Stomach (tissue), 4 donors: ENCODE results near the gene RHBDD2.

Experiments
- POLR2A ChIP-seq, 4 donors: fragments of 450-650 bp; IDR thresholded peaks; one replicate each; pipeline ENCODE4 v1.6.1; 2016; ENCODE audit warnings: antibody characterized with exemption in 4 of 4, control low read depth in 2 of 4, mild to moderate bottlenecking in 1 of 4, moderate library complexity in 1 of 4
- POLR2AphosphoS5 ChIP-seq, 3 donors: sonication (generic); formaldehyde crosslinking; IDR thresholded peaks; one replicate each; pipeline ENCODE4 v1.6.1; 2016; ENCODE audit warnings: antibody characterized with exemption in 3 of 3
- TF ChIP-seq, protein P1 (sequence below), 7 experiments: fragments of 450-650 bp in 4 of 7; fragments of 200-600 bp in 3 of 7; sonication (generic) in 3 of 7; IDR thresholded peaks; one replicate each; pipeline ENCODE4 v1.5.1; 2016 to 2019; ENCODE audit warnings: antibody characterized with exemption in 7 of 7, control low read depth in 2 of 7, mild to moderate bottlenecking in 1 of 7

DNA sequence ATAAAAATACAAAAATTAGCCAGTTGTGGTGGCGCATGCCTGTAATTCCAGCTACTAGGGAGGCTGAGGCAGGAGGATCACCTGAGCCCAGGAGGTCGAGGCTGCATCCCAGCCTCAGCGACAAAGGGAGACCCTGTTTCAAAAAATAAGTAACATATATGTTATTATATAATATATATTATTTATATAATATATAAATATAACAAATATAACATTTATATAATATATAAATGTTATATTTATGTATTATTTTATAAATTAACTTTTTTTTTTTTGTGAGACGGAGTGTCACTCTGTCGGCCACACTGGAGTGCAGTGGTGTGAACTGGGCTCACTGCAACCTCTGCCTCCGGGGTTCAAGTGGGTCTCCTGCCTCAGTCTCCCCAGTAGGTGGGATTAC lies 34.6 kb downstream of the RHBDD2 start:
- TF ChIP-seq POLR2AphosphoS5 (IDR thresholded peaks at IDR 0.05), result no peak
- TF ChIP-seq, protein P1, sequence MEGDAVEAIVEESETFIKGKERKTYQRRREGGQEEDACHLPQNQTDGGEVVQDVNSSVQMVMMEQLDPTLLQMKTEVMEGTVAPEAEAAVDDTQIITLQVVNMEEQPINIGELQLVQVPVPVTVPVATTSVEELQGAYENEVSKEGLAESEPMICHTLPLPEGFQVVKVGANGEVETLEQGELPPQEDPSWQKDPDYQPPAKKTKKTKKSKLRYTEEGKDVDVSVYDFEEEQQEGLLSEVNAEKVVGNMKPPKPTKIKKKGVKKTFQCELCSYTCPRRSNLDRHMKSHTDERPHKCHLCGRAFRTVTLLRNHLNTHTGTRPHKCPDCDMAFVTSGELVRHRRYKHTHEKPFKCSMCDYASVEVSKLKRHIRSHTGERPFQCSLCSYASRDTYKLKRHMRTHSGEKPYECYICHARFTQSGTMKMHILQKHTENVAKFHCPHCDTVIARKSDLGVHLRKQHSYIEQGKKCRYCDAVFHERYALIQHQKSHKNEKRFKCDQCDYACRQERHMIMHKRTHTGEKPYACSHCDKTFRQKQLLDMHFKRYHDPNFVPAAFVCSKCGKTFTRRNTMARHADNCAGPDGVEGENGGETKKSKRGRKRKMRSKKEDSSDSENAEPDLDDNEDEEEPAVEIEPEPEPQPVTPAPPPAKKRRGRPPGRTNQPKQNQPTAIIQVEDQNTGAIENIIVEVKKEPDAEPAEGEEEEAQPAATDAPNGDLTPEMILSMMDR (IDR thresholded peaks at IDR 0.05), result no peak
- TF ChIP-seq POLR2A (IDR thresholded peaks at IDR 0.05), result no peak
